Measurements from ENCODE around the gene MMP24OS.

- TF ChIP-seq, protein P1, sequence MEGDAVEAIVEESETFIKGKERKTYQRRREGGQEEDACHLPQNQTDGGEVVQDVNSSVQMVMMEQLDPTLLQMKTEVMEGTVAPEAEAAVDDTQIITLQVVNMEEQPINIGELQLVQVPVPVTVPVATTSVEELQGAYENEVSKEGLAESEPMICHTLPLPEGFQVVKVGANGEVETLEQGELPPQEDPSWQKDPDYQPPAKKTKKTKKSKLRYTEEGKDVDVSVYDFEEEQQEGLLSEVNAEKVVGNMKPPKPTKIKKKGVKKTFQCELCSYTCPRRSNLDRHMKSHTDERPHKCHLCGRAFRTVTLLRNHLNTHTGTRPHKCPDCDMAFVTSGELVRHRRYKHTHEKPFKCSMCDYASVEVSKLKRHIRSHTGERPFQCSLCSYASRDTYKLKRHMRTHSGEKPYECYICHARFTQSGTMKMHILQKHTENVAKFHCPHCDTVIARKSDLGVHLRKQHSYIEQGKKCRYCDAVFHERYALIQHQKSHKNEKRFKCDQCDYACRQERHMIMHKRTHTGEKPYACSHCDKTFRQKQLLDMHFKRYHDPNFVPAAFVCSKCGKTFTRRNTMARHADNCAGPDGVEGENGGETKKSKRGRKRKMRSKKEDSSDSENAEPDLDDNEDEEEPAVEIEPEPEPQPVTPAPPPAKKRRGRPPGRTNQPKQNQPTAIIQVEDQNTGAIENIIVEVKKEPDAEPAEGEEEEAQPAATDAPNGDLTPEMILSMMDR (IDR thresholded peaks at IDR 0.05), result no peak
- TF ChIP-seq POLR2A (IDR thresholded peaks at IDR 0.05), result no peak
- TF ChIP-seq EP300 (IDR thresholded peaks at IDR 0.05), result no peak
- TF ChIP-seq POLR2AphosphoS5 (IDR thresholded peaks at IDR 0.05), result no peak
These were observed 24.8 kb upstream of the MMP24OS start for GRCh38 chr20:35302421-35303335.
